K562 (cell line): ENCODE data around the gene TMEM205. TPM values are rescaled to one million over a fixed set of nuclear protein-coding genes. Genes with fewer than 3 reads are reported as not detected.

Experiments
- GTF3C2 ChIP-seq: IDR thresholded peaks from 3 replicates; pipeline ENCODE4 v1.6.1; 2011; ENCODE audit warnings: borderline replicate concordance, mild to moderate bottlenecking, moderate library complexity; ENCODE audit not compliant: insufficient read length; ENCODE audit errors: extremely low read depth
- HLTF ChIP-seq: fragments of 450-650 bp; IDR thresholded peaks from 2 replicates; pipeline ENCODE4 v1.6.1; 2016
- MAFK ChIP-seq: IDR thresholded peaks from 2 replicates; pipeline ENCODE4 v1.6.1; 2011; ENCODE audit warnings: low read length, improper control_type of control experiment
- NCOA4 ChIP-seq: fragments of 450-650 bp; IDR thresholded peaks from 2 replicates; pipeline ENCODE4 v1.6.1; 2018; ENCODE audit warnings: mild to moderate bottlenecking; ENCODE audit not compliant: partially characterized antibody
- NKRF ChIP-seq: fragments of 450-650 bp; IDR thresholded peaks from 2 replicates; pipeline ENCODE4 v1.6.1; 2016; ENCODE audit warnings: borderline replicate concordance
- POLR2B ChIP-seq: fragments of 450-650 bp; IDR thresholded peaks from 2 replicates; pipeline ENCODE4 v1.6.1; 2018; ENCODE audit warnings: low read depth; ENCODE audit not compliant: partially characterized antibody
- SUPT5H ChIP-seq: fragments of 450-650 bp; IDR thresholded peaks from 2 replicates; pipeline ENCODE4 v1.6.1; 2016
- ZBTB2 ChIP-seq: fragments of 450-650 bp; IDR thresholded peaks from 2 replicates; pipeline ENCODE4 v1.6.1; 2016; ENCODE audit warnings: antibody characterized with exemption
- ZNF518B ChIP-seq: fragments of 250-450 bp; sonication (Bioruptor Pico); IDR thresholded peaks from 2 replicates; pipeline ENCODE4 v1.5.0; 2021; ENCODE audit warnings: mild to moderate bottlenecking, moderate library complexity
- ZNF609 ChIP-seq: sonication (generic); formaldehyde crosslinking; IDR thresholded peaks from 2 replicates; pipeline ENCODE4 v1.8.1; 2023; ENCODE audit warnings: missing genetic modification reagents, mild to moderate bottlenecking, borderline replicate concordance
- polyA plus RNA-seq, 8 experiments: library from polyadenylated mRNA; depleted of rRNA in 4 of 8; stranded (reverse) in 5 of 8; unstranded in 3 of 8; fragments of >200 nt; fragmentation: Nextera tagmentation in 2 of 8; fragmentation: Illumina TruSeq in 1 of 8; extraction: Ambion mirVana in 2 of 8; extraction: Trizol in 1 of 8; gene quantifications; 2 replicates each; pipeline versions ENCODE4 v1.2.1 to v1.2.3, GENCODE V29; 2011 to 2014; ENCODE audit warnings: inconsistent platforms in 1 of 8, missing spikeins in 1 of 8
- total RNA-seq, 7 experiments: library from RNA; depleted of rRNA in 6 of 7; stranded (reverse); fragments of >200 nt in 6 of 7; fragmentation: Illumina TruSeq in 2 of 7; extraction: Trizol in 2 of 7; gene quantifications; 2 replicates each; pipeline versions ENCODE4 v1.2.1 to v1.2.3, GENCODE V29; 2011 to 2021; ENCODE audit warnings: low replicate concordance in 1 of 7

The TMEM205 gene
- total and polyA plus RNA-seq, 9 of the 15 experiments (the other 6 are each of a cell fraction or from before 2014, with no cell fraction given) = 21.3 to 81.5 (median 44.1) TPM

- TF ChIP-seq MAFK = no peak
- peak; percentile 81; the same call in 1 of the 2 replicates for TF ChIP-seq NKRF
- TF ChIP-seq HLTF = no peak
- TF ChIP-seq SUPT5H = peak; percentile 95
- no peak for TF ChIP-seq ZNF609 (CRISPR knock-in tag)
- TF ChIP-seq NCOA4 = no peak
- TF ChIP-seq POLR2B = peak; percentile 86
- TF ChIP-seq ZNF518B = no peak
- no peak for TF ChIP-seq ZBTB2
- TF ChIP-seq GTF3C2 = no peak
These were observed 28.5 kb upstream of the TMEM205 start, which contains the start of gene SWSAP1 (continued) for GRCh38 chr19:11374433-11375142.
